SK-N-SH treated with all-trans-retinoic acid at 6 μM for 48 hours (cell line): ENCODE results near the gene CA5B.
"Not testable (repeated sequence)": the region's sequence is repeated elsewhere in the genome, so short reads cannot be mapped to it uniquely, and the experiment has no call there.

Source experiments
- ATAC-seq: fragments of 200-7000 bp; cut with Tn5 transposase; 3 replicates; pipeline ENCODE4 v1.9.1; 2020; ENCODE audit warnings: mild to moderate bottlenecking, moderate library complexity
- ARNTL ChIP-seq: fragments of 450-650 bp; formaldehyde crosslinking; IDR thresholded peaks from 2 replicates; pipeline ENCODE4 v1.5.0; 2020; ENCODE audit warnings: low read depth, mild to moderate bottlenecking, moderate library complexity, borderline replicate concordance
- BACH2 ChIP-seq: fragments of 250-450 bp; sonication (Bioruptor Pico); IDR thresholded peaks from 2 replicates; pipeline ENCODE4 v1.9.0; 2021; ENCODE audit warnings: mild to moderate bottlenecking, borderline replicate concordance
- CSDC2 ChIP-seq: fragments of 250-450 bp; sonication (Bioruptor Pico); IDR thresholded peaks from 2 replicates; pipeline ENCODE4 v1.5.0; 2020; ENCODE audit warnings: mild to moderate bottlenecking, moderate library complexity
- CSRNP3 ChIP-seq: fragments of 250-450 bp; sonication (Bioruptor Pico); IDR thresholded peaks from 2 replicates; pipeline ENCODE4 v1.5.1; 2021; ENCODE audit warnings: mild to moderate bottlenecking, moderate library complexity
- OSR1 ChIP-seq: fragments of 250-450 bp; sonication (Bioruptor Pico); IDR thresholded peaks from 2 replicates; pipeline ENCODE4 v1.8.0; 2022; ENCODE audit warnings: moderate library complexity, mild to moderate bottlenecking, inconsistent platforms
- POU6F1 ChIP-seq: fragments of 250-450 bp; sonication (Bioruptor Pico); IDR thresholded peaks from 2 replicates; pipeline ENCODE4 v1.8.0; 2021; ENCODE audit warnings: low read depth, mild to moderate bottlenecking, moderate library complexity, borderline replicate concordance
- PPARA ChIP-seq: fragments of 250-450 bp; sonication (Bioruptor Pico); IDR thresholded peaks from 2 replicates; pipeline ENCODE4 v1.5.0; 2020; ENCODE audit warnings: mild to moderate bottlenecking, borderline replicate concordance
- SNAI2 ChIP-seq: fragments of 250-450 bp; sonication (Bioruptor Pico); IDR thresholded peaks from 2 replicates; pipeline ENCODE4 v1.5.0; 2020; ENCODE audit warnings: mild to moderate bottlenecking, moderate library complexity
- TOX ChIP-seq: fragments of 250-450 bp; sonication (Bioruptor Pico); IDR thresholded peaks from 2 replicates; pipeline ENCODE4 v1.8.0; 2021; ENCODE audit warnings: mild to moderate bottlenecking, moderate library complexity, borderline replicate concordance
- TSHZ2 ChIP-seq: fragments of 250-450 bp; sonication (Bioruptor Pico); IDR thresholded peaks from 2 replicates; pipeline ENCODE4 v1.5.0; 2020; ENCODE audit warnings: mild to moderate bottlenecking, moderate library complexity
- ZC3H10 ChIP-seq: fragments of 250-450 bp; sonication (Bioruptor Pico); IDR thresholded peaks from 2 replicates; pipeline ENCODE4 v1.5.1; 2021; ENCODE audit warnings: mild to moderate bottlenecking, moderate library complexity
- ZFP3 ChIP-seq: fragments of 250-450 bp; sonication (Bioruptor Pico); IDR thresholded peaks from 2 replicates; pipeline ENCODE4 v1.5.0; 2020; ENCODE audit warnings: mild to moderate bottlenecking, moderate library complexity
- ZFP30 ChIP-seq: fragments of 450-650 bp; formaldehyde crosslinking; IDR thresholded peaks from 2 replicates; pipeline ENCODE4 v1.5.0; 2022; ENCODE audit warnings: mild to moderate bottlenecking, moderate library complexity
- ZNF565 ChIP-seq: fragments of 450-650 bp; formaldehyde crosslinking; conservative IDR thresholded peaks from 2 replicates; pipeline ENCODE4 v1.5.0; 2020; ENCODE audit warnings: low read depth, mild to moderate bottlenecking, moderate library complexity
- ZNF8 ChIP-seq: fragments of 450-650 bp; formaldehyde crosslinking; IDR thresholded peaks from 2 replicates; pipeline ENCODE4 v1.5.0; 2020; ENCODE audit warnings: mild to moderate bottlenecking, moderate library complexity

The CA5B gene

GRCh38 chrX:15751155-15751819 is 13.2 kb downstream of the CA5B start (continued):
- no peak for TF ChIP-seq BACH2

- ATAC-seq = no peak
- no peak for TF ChIP-seq SNAI2 (CRISPR knock-in tag)
- no peak for TF ChIP-seq POU6F1
- no peak for TF ChIP-seq ZNF8
Observed at GRCh38 chrX:15755091-15755490, 17.0 kb downstream of the CA5B start.

GRCh38 chrX:15758140-15758539 is 20.1 kb downstream of the CA5B start:
- TF ChIP-seq PPARA (CRISPR knock-in tag) (no peak), CSRNP3 (no peak), ZNF8 (no peak), TSHZ2 (no peak), ZC3H10 (CRISPR knock-in tag) (no peak), ZFP30 (no peak), ZFP3 (CRISPR knock-in tag) (no peak), ARNTL (CRISPR knock-in tag) (no peak), TOX (CRISPR knock-in tag) (no peak)
- ATAC-seq = no peak

GRCh38 chrX:15759886-15760285 is 21.8 kb downstream of the CA5B start:
- ATAC-seq = not testable (repeated sequence)

GRCh38 chrX:15761564-15762191 is 23.6 kb downstream of the CA5B start:
- peak; percentile 88 for ATAC-seq

More at GRCh38 chrX:15761564-15762191, 23.6 kb downstream of the CA5B start:
- TF ChIP-seq ZNF565 (CRISPR knock-in tag) (no peak), OSR1 (CRISPR knock-in tag) (no peak), TSHZ2 (no peak), CSDC2 (CRISPR knock-in tag) (no peak), ZC3H10 (CRISPR knock-in tag) (no peak), TOX (CRISPR knock-in tag) (no peak), ZFP3 (CRISPR knock-in tag) (no peak)
- TF ChIP-seq, all 23 proteins: peak for 0
